MCF 10A (cell line): ENCODE data around the gene AIFM2. TPM values are rescaled to one million over a fixed set of nuclear protein-coding genes. Genes with fewer than 3 reads are reported as not detected.
A peak's percentile ranks its signal among the peaks of the same experiment; 100 is the strongest.

ENCODE experiments used
- BruUV-seq: library from RNA; stranded (reverse); fragments of 400-500 nt; replicated peaks from 2 replicates; lab custom pipeline; 2021; lab: Mats Ljungman, UMichigan
- CTCF ChIA-PET: fragments of 300-600 bp; sonication (Branson Sonifier 250); formaldehyde crosslinking; extraction: SDS; loops from one replicate; lab custom pipeline; 2021; ENCODE audit warnings: antibody characterized with exemption, inconsistent platforms; lab: Yijun Ruan, JAX
- POLR2A ChIA-PET: fragments of 300-600, 350-650 bp; sonication (Branson Sonifier 250); formaldehyde crosslinking; extraction: SDS; loops from one replicate; lab custom pipeline; 2020; ENCODE audit warnings: antibody characterized with exemption, inconsistent platforms; lab: Yijun Ruan, JAX
- DNase-seq: peaks from one replicate; pipeline ENCODE4 v3.0.0-alpha.2; 2018; ENCODE audit not compliant: unreplicated experiment
- H3K27ac Mint-ChIP-seq: one replicate; pipeline ENCODE4 v1.8.0; 2022; ENCODE audit warnings: mild to moderate bottlenecking, low read depth, mixed read lengths; ENCODE audit not compliant: unreplicated experiment
- H3K27me3 Mint-ChIP-seq: one replicate; pipeline ENCODE4 v1.8.0; 2022; ENCODE audit warnings: mixed read lengths; ENCODE audit not compliant: insufficient read depth, unreplicated experiment
- H3K36me3 Mint-ChIP-seq: one replicate; pipeline ENCODE4 v1.8.0; 2022; ENCODE audit warnings: mild to moderate bottlenecking, moderate library complexity, mixed read lengths; ENCODE audit not compliant: insufficient read depth, unreplicated experiment
- H3K4me1 Mint-ChIP-seq: one replicate; pipeline ENCODE4 v1.8.0; 2022; ENCODE audit warnings: mixed read lengths; ENCODE audit not compliant: insufficient read depth, unreplicated experiment
- H3K4me3 Mint-ChIP-seq: one replicate; pipeline ENCODE4 v1.8.0; 2022; ENCODE audit warnings: mild to moderate bottlenecking, moderate library complexity, mixed read lengths; ENCODE audit not compliant: unreplicated experiment
- H3K9me3 Mint-ChIP-seq: one replicate; pipeline ENCODE4 v1.8.0; 2022; ENCODE audit warnings: mixed read lengths; ENCODE audit not compliant: unreplicated experiment
- intact Hi-C: fragments of 100-400 bp; cut with micrococcal nuclease; formaldehyde crosslinking; loops from 2 replicates; pipeline ENCODE4 v1.14.1; 2022
- total RNA-seq: library from RNA; stranded (reverse); gene quantifications from 2 replicates; pipeline ENCODE4 v1.2.3, GENCODE V29; 2022
- TF ChIP-seq, protein P1 (sequence below): fragments of 200-600 bp; IDR thresholded peaks from one replicate; pipeline ENCODE4 v1.8.0; 2022; ENCODE audit warnings: antibody characterized with exemption, mild to moderate bottlenecking; ENCODE audit not compliant: unreplicated experiment

The AIFM2 gene
- total RNA-seq, 1 experiment from 2014 or later: 19.2 TPM

DNA sequence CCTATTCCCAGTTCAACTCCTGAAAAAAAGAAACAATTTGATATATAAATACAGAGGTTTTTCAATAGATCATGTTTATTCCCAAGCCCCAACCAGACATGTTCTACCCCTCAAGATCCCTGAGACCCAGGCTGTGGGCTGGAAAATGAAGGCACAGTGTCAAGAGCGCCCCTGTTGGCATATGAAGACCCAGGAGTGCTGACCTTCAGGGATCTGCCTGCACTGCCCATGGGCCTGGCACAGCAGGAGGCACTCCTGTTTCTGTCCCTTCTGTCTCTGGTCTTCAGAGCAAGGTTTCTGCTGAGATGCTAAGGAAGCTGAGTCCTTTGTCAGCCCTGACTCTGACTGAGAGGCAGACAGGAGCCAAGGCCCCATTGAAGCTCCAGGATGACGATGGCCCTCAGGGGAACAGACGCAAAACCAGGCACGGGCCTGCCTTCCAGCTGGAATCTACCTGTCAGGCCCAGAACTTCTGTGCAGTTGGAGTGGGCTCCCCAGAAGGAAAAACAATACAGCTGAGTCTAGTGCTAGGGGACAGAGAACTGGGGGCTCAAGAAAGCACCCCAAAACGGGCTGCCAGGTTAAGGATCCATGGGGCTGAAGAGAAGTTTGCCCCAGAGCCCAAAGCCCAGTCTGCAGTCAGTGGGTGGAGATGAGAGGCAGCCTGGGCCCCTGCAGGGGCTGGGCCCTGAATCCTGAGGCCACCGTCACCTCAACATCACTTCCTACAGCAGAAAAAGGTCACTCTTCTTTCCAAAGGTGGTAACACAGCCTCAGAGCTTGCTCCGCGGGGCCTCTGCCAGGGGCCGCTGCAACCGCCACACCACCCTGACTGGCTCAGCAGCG is 6.7 kb upstream of the AIFM2 start:
- no peak for DNase-seq
- Mint-ChIP-seq H3K36me3 (peaks cover 29% of the 10 kb centered on the region), H3K27ac (no peak overlapping the region), H3K27me3 (no peaks in the 10 kb centered on the region), H3K4me1 (peaks cover 21% of the 10 kb centered on the region), H3K4me3 (no peak overlapping the region), H3K9me3 (no peaks in the 10 kb centered on the region)
- BruUV-seq: no TSS peak
- POLR2A ChIA-PET: interaction anchor here (0.7 to 1.9 kb wide), 6 partner anchors 7 to 238 kb away, joined by 3 to 10 read pairs (median 4); partner anchors contain the start of gene TYSND1
- intact Hi-C loops: no loop called here
- TF ChIP-seq, protein P1, sequence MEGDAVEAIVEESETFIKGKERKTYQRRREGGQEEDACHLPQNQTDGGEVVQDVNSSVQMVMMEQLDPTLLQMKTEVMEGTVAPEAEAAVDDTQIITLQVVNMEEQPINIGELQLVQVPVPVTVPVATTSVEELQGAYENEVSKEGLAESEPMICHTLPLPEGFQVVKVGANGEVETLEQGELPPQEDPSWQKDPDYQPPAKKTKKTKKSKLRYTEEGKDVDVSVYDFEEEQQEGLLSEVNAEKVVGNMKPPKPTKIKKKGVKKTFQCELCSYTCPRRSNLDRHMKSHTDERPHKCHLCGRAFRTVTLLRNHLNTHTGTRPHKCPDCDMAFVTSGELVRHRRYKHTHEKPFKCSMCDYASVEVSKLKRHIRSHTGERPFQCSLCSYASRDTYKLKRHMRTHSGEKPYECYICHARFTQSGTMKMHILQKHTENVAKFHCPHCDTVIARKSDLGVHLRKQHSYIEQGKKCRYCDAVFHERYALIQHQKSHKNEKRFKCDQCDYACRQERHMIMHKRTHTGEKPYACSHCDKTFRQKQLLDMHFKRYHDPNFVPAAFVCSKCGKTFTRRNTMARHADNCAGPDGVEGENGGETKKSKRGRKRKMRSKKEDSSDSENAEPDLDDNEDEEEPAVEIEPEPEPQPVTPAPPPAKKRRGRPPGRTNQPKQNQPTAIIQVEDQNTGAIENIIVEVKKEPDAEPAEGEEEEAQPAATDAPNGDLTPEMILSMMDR: no peak
- CTCF ChIA-PET: interaction anchor here (1.2 to 8.2 kb wide), 3 partner anchors 23 to 59 kb away, joined by 6 to 75 read pairs (median 7); no protein-coding TSS in a partner anchor

DNA sequence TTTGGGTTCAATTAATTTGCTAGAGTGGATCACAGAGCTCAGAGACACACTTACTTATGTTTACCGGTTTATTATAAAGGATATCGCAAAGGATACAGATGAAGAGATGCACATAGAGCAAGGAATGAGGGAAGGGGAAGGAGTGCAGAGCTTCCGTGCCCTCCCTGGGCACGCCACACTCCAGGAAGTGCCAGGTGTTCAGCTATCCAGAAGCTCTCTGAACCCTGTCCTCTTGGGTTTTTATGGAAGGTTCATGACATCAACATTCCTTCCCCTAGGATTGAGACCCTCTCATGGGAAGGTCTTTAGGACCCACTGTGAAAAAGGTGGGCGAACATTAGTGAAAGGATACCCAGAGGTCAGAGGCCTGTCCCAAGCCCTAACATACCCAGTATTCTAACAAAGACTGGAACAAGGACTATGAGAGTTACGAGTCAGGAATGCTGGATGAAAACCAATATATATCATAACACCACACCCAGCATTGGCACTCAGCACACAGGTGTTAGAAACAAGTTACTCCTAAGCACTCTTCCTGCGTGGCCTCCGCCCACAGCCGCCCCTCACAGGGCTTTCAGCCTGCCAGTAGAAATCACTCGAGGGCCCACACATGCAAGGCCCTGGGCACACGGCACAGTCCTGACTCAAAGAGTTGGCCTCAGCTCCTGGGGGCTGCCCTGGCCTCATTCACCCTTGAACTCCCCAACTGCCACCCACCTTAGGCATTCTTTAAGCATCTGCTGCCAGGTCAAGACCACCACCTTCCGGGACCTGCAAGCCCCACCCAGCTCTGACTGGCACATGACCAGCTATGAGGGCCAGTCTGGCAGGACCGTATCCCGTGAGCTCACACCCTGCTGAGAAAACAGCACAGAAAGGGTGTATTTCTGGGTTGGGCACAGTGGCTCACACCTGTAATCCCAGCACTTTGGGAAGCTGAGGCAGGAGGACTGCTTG is 5.6 kb upstream of the AIFM2 start:
- no peaks in the 10 kb centered on the region for H3K9me3 Mint-ChIP-seq
- POLR2A ChIA-PET: interaction anchor here (0.6 to 1.9 kb wide), 9 partner anchors 8 to 95 kb away, joined by 3 to 10 read pairs (median 4); partner anchors contain the start of genes PPA1 and TYSND1
- H3K27ac Mint-ChIP-seq: peak overlapping the region; percentile 46
- peaks cover 20% of the 10 kb centered on the region for H3K4me1 Mint-ChIP-seq
- peaks cover 23% of the 10 kb centered on the region for H3K36me3 Mint-ChIP-seq
- CTCF ChIA-PET: interaction anchor here (0.5 to 1.7 kb wide), 5 partner anchors 8 to 133 kb away, joined by 3 to 7 read pairs (median 4); partner anchors contain the start of gene TYSND1
- DNase-seq: peak; percentile 10
- intact Hi-C loops: no loop called here
- TF ChIP-seq, protein P1: no peak
- H3K27me3 Mint-ChIP-seq: no peaks in the 10 kb centered on the region
- no TSS peak for BruUV-seq
- no peak overlapping the region for H3K4me3 Mint-ChIP-seq

DNA sequence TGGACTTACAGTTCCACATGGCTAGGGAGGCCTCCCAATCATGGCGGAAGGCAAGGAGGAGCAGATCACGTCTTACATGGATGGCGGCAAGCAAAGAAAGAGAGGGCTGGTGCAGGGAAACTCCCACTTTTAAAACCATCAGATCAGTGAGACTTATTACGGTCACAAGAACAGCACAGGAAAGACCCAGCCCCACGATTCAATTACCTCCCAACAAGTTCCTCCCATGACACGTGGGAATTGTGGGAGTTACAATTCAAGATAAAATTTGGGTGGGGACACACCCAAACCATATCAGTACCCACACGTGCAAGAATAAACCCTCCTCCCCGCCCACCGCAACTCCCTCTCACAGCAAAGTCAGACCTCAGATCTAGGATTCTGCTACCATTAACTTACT is 4.5 kb upstream of the AIFM2 start:
- Mint-ChIP-seq H3K36me3 (peaks cover 20% of the 10 kb centered on the region), H3K4me3 (no peak overlapping the region)
- CTCF ChIA-PET: interaction anchor here (0.6 to 2.1 kb wide), 4 partner anchors 9 to 272 kb away, joined by 3 to 17 read pairs (median 5); partner anchors contain the start of gene TYSND1

More for the DNA sequence above, 4.5 kb upstream of the AIFM2 start:
- no TSS peak for BruUV-seq
- POLR2A ChIA-PET: interaction anchor here (0.6 to 2.4 kb wide), 3 partner anchors 9 to 85 kb away, joined by 3 to 25 read pairs (median 4); partner anchors contain the start of genes MACROH2A2 and TYSND1
- TF ChIP-seq, protein P1: no peak
- no peak for DNase-seq
- Mint-ChIP-seq H3K27ac (no peak overlapping the region), H3K27me3 (no peaks in the 10 kb centered on the region), H3K9me3 (no peaks in the 10 kb centered on the region), H3K4me1 (peaks cover 26% of the 10 kb centered on the region)
- intact Hi-C loops: no loop called here
